Activated CD8-positive, alpha-beta memory T cell treated with anti-CD3 and anti-CD28 coated beads, Interleukin-2, amount 50 U/mL, for 1 hour (primary cell): ENCODE data around the gene RIPK4.
"Not testable (repeated sequence)": the region's sequence is repeated elsewhere in the genome, so short reads cannot be mapped to it uniquely, and the experiment has no call there.

Experiments used
- DNase-seq: peaks from one replicate; pipeline ENCODE4 v3.0.0-alpha.2; 2020; ENCODE audit errors: extremely low read depth

The RIPK4 gene

DNA sequence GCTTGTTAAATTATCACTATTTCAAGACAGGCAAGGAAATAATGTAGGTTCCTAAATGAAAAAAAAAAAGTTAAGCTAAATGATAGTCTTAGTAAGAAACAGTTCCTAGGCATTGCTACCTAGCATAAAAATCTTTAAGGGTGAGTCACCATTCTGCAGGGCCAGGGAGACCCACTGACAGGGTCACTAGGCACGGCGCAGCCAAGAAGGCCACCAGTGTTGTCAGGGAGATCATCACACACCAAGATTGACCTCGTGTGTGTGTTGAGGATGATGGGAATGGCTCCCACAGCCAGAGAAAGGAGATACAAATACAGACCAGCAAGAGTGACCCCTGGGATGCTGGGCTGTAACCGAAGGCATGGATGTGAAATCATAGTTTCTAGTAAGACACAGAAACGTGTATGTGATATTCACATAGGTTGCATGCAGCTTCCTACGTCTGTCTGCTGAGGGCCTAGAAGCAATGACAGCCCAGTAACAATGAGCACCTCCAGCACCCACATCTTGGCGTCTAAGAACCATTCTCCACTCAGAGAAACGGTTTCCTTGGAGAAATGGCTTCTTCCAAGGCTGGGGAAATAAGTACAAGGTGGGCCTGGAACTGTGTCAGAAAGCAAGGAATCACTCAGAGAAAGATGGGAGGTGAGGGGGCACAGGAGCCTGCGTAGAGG is 29.1 kb downstream of the RIPK4 start:
- DNase-seq: no peak

DNA sequence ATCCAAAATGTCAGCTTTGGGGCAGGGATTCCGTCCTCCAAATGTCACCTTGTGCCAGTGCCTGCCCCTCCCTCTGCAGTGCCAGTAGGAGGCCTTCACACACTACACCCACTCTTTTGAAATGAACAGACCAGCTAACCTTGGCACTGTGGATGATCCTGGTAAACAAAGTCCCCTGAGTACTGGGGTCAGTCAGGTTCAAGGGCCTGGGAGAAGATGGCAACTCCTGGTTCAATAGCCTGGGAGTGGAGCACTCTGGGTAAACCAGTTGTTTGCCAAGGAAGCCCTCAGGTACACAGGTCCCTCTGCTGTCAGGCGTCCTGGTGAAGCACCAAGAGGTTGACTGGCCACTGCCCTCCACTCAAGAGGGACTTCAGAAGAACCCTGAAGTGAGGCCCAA is 30.4 kb downstream of the RIPK4 start:
- DNase-seq: no peak

DNA sequence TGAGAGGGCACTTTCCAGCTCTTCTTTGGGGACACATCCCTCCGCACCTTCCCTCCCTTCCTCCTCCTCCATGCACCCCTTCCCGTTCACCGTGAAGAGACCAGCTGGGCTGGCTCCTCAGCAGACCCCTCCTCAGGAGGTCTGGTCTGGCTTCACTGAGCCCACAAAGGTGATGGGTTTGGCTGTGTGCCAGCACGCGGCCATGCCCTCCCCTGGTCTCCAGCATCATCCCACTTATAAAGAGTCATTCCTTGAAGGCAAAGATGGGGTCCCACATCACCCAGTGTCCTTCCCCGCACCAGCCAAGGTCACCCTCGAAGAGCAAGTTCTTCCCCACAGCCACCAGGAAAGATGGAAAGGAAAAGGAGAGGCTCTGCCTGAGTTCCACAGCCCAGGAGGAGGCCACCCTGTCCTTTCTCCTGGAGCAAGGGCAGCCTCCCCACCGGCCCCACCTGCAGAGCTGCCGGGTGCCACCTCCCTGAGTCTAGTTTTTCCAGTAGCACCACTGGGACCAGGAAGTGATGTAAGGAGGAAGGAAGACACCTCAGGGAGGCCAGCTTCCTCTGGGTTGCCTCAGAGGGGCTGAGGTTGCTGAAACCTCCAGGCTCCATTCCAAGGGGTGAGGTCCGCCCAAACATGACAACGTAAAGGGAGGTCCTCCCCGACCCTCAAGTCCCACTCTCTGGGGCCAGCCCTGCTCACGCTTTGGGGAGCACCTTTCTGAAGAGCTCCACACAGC is 32.7 kb downstream of the RIPK4 start:
- DNase-seq: no peak

DNA sequence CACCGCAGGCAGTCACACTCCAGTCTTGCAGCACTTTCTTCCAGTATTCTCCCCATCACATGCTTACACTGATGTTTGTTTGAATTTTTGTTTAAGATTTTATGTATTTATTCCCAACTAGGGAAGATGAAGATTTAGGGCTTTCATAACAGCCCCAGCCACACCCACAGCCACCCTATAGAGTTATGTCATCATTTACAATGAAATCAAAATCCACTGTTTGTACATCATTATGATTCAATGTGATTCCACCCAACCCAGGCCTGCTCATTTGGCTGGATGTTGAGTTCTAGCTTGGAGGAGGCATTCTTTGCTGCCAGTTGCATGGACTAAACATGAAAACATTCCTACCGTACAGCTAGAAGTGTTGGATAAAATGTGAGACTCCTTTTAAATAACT is 35.8 kb downstream of the RIPK4 start:
- no peak for DNase-seq

DNA sequence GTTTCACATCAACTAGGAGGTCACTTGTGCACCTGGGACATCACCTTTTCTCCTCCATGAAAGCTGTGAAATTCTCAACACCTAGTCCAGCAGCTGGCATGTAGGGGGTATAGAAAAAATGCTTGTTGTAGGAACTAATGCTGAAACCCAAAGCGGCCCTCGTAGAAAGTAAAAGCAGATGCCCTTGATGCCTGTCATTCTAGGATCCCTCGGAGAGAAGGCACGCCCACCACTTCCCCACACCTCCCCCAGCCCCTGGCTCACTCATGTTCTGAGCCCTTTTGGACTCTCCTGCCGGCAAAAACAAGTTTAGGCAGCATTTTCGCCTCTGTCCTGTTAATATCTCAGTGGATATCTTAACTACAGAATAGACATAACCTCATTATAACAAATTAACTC is 36.5 kb downstream of the RIPK4 start:
- no peak for DNase-seq

DNA sequence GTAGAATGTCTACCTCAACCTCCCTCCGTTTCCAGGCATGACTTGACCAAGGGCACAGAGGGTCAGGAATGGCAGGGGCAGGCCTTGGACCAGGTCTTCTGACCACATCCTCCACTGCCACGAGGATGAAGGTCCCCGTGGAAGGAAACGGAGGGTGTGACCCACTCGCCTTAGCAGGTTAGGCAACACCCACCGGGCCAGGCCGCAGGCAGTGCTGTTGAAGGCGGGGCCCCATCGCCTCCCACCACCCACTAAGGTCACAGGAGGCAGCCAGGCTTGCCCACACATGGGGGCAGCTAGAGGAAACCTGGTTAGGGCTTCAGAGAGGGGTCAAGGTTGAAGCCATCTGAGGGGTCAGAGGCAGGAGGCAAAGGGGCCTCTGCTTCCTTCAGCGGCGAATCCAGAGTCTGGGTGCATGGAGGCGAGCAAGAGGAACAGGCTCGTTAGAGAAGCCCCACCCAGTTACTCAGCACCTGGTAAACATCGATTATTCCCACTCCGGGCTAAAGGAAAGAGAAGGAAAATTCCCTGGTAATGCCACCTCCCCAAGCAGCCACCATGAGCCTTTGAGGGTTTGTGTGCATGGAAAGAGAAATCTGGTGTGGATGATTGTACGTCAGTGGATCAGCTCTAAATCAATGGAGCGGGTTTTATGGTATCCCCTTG is 37.0 kb downstream of the RIPK4 start:
- no peak for DNase-seq

DNA sequence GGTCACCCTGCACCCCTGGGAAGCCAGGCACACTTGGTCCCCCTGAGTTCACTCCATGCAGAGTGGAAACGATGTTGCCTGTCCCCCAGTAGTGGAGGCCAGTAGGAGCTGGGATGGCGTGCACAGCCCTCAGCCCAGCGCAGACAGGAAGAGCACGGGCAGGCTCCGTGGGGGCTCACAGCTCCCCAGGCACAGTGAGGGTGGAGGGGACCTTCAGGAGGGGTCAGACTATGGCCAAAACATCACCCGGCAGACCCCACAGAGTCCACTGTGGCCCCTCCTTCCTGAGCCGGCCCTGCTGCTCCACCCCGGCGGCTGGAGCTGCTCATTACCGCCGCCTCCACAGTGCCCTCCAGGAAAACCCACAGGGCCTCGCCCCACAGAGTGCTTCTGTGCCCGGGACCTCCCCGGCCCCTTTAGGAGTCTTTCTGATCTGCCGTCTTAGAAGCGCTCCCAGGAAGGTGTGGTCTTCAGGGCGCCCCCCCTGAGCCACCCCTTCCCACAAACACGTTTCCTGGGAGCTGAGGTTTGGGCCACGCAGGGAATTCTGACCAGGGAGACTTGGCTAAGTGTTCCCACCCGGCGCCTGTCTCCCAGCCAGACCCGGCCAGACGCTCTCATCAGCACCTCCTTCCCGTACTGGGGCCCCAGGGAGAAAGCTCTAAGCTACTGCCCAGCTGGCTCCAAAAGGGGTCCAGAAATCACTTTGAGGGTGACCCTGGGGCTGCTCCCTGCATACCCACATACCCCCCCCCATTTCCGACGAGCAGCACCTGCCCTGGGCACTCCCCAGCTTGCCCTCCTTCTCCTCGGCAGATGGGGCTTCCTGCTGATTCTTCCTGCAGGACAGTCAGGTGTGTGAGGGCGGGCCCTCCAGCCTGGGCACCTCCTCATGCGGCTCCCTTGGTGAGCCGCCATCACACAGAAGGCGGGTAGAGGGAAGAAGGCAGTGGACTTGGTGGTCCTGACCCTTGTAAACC is 38.8 kb downstream of the RIPK4 start:
- no peak for DNase-seq

DNA sequence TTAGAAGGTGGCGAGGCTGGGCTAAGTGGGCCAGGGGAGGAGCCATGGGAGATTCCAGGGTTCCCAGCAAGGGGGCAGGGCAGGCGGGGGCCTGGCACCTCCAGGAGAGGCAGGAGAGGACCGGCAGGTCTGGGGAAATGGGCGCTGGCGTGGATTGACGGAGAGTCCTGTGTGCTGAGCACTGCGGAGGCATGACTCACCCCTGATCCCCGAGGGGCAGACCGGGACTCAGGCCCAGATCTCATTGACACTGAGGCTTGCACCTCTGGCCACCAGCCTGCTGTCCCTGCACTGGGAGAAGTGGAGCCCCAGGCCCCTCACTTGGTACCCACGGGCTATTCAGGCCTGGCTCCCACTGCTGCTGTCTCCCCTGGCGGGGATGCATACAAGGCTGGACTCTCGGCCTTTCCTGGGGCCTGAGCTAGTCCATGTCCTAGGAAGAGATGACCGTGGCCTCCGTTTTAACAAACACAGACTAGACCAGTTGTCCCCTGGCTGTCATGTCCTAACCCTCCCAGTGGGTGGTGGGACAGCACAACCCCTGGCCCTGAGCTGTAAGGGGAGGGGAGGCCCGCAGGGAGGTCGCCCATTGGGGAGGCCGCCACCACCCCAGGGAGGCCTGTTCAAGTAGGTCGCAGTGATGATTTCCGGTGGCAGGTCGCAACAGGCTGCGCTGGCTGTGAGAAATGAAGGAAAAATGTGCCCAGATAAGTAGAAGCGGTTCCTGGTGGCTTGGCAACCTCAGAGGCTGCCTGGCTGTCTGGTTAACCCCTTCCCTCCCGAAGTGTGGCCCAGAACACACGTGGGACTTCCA is 39.7 kb downstream of the RIPK4 start:
- DNase-seq: no peak

DNA sequence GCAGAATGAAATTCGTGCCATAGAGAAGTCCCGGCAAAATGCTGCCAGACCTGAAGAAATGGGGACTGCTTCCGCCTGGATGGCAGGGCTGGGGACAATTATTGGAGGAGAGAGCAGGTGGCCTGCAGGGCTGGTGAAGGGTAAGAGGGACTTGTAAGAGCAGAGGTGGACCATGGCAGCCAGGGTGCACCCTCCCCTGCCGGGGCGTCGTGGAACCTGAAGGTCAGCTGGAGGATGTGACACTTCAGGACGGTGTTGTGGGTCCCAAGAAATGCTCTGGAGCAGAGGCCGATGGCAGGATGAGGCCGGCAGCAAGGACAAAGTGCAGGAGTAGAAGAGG is 40.3 kb downstream of the RIPK4 start:
- DNase-seq: no peak

DNA sequence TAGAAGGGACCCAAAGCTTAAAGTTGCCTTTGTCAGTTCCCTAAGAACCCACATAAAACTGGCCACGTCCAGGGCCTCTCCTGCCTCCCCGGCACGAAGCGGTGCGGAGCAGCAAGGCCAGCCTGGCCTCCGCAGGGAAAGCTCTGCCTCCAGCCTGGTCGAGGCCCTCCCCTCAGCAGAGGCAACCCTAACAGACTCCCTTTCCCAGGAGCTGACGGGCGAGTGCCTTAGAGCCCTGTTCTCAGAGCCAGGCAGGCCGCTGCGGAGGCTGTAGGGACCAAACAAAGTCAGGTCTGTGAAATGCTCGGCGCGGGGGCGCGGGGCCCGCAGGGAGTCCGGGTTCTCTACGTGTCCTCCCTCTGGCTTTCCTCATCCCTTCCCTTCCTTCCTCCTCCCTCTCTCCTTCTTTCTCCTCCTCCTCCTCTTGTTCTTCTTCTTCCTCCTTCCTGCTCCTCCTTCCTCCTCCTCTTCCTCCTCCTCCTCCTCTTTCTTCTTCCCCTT is 40.7 kb downstream of the RIPK4 start:
- DNase-seq: no peak

DNA sequence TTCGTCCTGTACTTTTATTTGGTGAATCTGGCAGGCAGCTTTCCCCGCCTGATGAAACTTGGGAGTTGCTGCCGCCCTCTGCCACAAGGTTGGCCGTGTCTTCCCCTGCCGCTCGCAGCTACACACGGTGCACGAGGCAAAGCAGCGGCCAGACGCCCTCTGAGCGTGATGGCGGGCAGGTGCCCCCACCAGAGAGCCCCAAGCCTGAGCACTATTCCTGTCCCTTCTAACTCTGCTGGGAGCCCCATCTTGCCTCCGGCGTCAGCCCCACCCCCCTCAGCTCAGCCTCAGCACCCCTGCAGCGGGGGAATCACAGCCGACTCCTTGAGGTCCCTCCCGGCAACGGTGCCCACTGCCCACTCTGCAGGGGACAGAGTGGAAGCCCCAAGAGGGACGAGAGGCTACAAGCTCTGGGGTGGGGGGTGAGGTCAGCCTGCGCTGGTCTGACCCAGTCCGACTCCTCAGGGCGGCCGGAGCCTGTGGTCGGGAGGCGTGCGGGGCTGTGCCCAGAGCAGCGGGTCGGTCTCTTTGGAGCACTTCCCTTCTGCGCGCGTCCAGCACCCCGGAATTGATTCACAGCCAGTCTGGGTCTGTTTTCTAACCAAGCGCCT is 41.3 kb downstream of the RIPK4 start:
- no peak for DNase-seq

DNA sequence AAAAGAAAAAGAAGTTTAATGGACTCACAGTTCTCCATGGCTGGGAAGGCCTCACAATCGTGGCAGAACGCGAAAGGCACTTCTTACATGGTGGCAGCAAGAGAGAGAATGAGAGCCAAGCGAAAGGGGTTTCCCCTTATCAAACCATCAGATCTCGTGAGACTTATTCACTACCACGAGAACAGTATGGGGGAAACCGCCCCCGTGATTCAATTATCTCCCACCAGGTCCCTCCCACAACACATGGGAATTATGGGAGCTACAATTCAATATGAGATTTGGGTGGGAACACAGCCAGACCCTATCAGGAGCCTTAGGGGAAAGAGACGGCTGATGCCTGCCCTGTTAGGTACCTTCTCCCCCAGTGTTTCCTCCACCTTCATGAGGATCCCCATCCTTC is 43.0 kb downstream of the RIPK4 start:
- DNase-seq: not testable (repeated sequence)

DNA sequence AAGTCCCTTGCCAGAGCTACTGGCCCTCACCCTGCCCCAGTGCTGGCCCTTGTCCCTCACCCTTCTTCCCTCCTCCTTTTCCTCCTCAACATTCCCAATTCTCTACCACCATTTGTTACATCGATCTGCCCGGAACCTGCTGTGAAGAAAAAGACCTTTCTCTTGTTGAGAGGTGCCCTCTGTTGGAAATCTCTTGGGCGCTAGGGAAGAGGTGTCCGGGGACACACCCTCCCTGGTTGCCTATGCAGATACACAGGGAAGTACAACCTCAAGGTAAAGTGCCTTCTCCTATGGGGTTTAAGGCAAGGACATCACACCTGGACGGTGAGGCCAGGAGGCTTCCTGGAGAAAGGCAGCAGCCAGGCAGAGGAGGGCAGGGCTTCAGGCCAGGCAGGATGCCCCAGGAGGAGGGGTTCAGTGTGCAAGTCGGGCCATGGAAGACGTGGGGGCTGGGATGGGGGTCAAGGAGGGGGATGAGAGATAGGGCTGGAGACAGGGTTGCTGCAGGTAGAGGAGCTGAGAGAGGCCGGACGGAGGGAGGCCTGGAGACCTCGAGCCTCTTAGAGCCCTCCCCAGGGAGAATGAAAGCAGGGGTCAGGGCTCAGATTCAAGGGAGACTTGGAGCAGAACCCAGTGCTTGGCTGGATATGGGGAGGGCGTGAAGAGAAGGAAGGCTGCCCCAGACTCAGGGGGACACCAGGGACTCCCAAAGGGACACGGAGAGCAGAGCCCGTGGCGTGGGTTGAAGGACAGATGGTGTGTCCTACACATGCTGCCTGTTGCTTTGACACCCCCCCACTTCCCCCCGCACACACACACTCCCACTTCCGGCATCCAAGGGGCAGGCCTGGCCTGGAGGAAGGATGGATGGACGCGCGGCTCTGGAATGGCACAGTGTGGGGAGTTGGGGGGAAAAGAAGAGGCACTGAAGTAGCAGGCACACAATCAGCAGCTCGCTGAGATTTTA is 44.5 kb downstream of the RIPK4 start:
- no peak for DNase-seq

DNA sequence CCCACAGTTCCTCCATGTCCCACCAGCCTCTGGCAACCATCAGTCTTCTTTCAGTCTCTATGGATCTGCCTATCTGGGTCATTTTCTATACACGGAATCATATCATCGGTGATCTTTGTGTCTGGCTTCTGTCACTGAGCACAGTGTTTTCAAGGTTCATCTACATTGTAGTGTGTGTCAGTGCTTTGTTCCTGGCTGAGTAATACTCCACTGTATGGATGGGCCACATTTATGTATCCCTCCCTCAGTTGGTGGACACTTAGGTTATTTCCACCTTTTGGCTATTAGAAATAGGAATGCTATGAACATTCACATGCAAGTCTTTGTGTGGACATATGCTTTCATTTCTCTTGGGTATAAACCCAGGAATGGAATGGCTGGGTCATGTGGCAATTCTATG is 46.6 kb downstream of the RIPK4 start:
- no peak for DNase-seq

DNA sequence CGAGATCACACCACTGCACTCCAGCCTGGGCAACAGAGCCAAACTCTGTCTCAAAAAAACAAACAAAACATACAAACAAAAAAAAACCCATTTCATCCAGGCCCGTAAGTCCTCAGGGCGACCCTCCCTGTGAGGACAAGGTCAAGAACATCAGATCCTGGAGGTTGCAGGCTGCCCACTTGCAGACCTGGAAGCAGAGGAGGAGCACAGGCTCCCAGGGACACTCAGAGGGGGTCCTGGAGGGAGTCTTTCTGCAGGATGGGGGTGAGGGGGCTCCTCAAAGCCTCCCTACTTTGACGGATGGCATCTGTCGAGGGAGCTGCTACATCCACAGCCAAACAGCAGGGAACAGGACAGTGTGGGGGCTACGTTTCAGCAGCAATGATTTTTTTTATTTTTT is 47.2 kb downstream of the RIPK4 start:
- DNase-seq: no peak

DNA sequence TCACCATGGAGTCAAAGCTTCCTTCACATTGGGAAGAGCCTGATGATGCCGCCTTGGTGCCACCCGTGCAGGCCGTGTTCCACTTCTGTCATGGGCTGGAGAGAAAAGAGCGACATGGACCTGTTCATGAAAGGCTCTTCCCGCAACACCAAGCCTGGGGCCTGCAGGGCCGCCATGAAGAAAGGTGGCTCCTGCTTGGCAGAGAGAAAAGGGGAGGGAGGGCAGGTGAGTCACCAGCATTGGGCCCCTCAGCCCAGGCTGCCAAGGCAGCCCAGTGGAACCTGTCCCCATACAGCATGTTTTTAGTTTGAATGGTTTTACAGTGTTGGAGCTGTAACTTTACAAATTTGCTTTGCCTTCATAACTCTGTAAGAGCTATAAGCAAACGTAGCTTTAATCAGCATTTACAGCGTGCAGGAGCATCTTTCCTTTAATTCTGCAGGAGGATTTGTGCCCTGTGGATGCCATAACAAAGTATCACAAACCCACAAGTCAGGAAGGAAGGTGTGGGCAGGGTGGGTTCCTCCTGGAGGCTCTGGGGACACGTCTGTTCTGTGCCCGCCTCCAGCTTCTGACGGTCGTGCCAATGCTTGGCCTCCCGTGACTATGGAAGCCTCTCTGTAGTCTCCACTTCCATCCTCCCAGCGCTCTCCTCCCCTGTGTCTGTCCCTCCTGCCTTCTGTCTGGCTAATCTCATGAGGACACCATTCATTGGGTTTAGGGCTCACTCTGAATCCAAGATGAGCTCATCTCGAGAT is 49.1 kb downstream of the RIPK4 start:
- no peak for DNase-seq

DNA sequence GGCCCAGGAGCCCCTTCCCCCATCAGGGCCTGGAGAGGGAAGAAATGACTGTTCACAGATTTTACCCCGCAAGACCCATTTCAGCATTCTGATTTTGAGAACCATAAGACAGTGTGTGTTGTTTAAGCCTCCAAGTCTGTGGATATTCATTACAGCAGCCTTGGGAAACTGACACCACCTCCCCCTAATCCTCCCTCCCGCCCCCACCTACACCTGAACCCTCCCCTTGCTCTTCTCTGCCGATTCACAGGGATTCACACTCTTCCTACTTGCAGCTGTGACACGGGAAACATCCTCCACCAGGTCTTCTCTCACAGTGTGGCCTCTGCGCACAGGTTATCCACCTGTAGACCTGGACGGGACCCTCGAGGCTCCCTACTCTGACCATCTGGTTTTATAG is 50.1 kb downstream of the RIPK4 start:
- DNase-seq: no peak

DNA sequence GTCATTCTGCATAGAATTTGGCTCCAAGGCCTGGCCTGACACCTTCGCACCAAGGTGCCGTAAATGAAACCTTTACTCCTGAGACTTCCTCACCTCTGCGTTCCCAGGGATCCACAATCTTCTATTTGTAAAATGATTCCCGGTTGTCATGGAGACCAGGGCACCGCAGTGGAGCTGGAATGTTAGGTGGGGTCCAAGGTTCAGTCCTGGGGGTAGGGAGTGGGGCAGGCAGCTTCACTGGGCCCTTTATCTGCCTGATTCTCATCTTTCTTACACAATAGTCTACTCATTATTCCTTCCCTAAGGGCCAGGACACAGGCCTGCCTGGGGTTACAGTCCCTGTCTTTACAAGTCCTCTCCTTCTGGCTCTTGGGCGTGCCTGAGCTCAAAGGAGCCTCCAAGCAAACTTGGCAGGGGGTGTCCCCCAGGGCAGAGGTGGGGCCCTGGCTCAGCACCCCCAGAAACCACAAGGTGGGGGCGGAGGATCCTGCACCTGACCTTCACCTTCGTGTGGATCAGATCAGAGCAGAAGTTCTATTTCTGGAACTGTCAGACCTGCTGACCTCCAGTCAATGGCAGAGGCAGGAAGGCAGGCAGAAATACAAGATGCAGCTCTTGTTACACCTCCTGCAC is 51.1 kb downstream of the RIPK4 start:
- no peak for DNase-seq
